ENCODE measurements around the gene CHRNA3.

DNA sequence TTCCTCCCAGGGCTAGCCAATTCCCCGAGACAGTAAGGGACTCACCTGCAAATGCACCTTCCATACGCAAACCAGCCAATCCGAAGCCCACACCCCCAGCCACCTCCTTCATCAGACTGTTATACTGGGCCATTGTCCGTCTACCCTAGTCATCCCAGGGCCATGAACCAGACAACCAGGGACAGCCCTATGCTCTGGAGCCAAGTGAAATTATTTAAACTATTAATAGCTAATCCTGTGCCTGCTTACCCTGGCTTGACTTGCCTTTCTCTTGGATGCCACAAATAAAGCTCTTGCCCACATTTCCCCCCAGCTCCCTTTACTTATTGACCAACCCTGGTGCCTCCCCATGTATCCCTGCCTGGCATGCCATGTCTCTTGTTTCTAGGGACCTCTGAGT lies 24.2 kb upstream of the CHRNA3 start:
- TF ChIP-seq POLR2A (IDR thresholded peaks at IDR 0.05): no peak
- TF ChIP-seq, protein P1, sequence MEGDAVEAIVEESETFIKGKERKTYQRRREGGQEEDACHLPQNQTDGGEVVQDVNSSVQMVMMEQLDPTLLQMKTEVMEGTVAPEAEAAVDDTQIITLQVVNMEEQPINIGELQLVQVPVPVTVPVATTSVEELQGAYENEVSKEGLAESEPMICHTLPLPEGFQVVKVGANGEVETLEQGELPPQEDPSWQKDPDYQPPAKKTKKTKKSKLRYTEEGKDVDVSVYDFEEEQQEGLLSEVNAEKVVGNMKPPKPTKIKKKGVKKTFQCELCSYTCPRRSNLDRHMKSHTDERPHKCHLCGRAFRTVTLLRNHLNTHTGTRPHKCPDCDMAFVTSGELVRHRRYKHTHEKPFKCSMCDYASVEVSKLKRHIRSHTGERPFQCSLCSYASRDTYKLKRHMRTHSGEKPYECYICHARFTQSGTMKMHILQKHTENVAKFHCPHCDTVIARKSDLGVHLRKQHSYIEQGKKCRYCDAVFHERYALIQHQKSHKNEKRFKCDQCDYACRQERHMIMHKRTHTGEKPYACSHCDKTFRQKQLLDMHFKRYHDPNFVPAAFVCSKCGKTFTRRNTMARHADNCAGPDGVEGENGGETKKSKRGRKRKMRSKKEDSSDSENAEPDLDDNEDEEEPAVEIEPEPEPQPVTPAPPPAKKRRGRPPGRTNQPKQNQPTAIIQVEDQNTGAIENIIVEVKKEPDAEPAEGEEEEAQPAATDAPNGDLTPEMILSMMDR (IDR thresholded peaks at IDR 0.05): no peak

Data from transverse colon (tissue), 3 donors.